Femur (tissue), 1 donor: ENCODE results near the gene LCN15.
"Not testable (repeated sequence)": the region's sequence is repeated elsewhere in the genome, so short reads cannot be mapped to it uniquely, and the experiment has no call there.

ENCODE experiments used
- DNase-seq: peaks from one replicate; pipeline ENCODE4 v3.0.0-alpha.2; 2017

The LCN15 gene, protein sequence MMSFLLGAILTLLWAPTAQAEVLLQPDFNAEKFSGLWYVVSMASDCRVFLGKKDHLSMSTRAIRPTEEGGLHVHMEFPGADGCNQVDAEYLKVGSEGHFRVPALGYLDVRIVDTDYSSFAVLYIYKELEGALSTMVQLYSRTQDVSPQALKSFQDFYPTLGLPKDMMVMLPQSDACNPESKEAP

GRCh38 chr9:136764301-136764891, at the start of gene LCN15:
LCN15 (minus strand) TSS chr9:136764518; CDS start chr9:136764488, 30 bp downstream.
- DNase-seq: no peak

DNA sequence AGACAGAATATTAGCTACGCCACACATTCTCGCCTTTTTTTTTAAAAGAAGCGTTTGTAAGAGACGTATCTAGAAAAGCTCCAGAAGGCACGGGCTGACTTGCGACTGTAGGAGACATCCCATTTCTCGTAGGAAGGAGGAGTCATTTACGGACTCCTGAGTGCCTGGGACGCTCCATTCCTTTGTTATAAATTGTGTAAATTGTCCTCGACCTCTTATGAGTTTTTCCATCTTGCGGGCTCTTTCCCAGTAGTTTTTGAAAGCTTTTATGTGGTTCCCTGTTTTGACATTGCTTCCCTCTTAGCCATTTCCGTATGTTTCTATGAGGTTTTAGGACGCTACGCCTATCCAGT, 44.5 kb upstream of the LCN15 start:
- no peak for DNase-seq

- DNase-seq: peak; percentile 45
These were observed 43.9 kb upstream of the LCN15 start for GRCh38 chr9:136808075-136808805.

- DNase-seq: peak; percentile 86
These were observed 43.2 kb upstream of the LCN15 start, which contains the start of gene RABL6 for GRCh38 chr9:136807281-136808074. RABL6 (plus strand) TSS chr9:136807948; CDS start chr9:136808197, 249 bp downstream.

DNA sequence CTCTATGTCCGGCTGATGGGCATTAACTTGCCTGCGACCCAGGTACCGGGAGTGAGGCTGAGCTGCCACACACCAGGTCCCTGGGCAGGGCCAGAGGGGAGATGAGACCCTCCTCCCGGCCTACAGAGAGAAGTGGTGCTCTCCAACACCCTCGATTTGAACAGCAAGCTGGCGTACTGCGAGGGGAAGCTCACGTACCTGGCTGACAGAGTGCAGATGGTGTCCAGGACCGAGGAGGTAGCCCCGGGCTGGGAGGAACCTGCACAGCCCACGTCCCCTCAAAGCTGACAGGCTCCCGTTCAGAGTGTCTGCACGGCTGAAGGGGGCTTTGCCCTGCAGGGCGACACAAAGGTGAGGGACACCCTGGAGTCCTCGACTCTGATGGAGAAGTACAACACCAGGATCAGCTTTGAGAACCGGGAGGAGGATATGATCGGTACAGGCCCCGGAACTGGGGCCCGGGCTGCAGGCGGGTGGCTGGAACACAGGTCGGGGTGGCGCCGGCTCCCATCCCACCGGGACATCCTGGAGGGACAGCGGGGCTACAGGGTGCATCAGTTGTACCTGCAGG, 42.4 kb upstream of the LCN15 start:
- DNase-seq: no peak

DNA sequence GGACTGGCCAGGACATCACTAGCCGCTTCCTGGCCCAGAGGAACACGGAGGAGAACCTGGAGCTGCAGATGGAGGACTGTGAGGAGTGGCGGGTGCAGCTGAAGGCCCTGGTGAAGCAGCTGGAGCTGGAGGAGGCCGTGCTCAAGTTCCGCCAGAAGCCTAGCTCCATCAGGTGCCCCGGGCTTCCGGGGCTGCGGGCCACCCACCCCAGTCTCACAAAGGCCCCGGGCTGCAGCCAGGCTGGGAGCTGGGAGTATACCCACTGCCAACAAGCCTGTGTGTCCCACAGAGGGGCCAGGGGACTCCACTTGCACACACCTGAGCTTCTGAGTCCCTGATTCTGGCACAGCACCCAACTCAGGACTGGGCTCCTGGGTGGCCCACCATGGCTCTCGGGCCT, 41.7 kb upstream of the LCN15 start:
- DNase-seq: no peak

DNA sequence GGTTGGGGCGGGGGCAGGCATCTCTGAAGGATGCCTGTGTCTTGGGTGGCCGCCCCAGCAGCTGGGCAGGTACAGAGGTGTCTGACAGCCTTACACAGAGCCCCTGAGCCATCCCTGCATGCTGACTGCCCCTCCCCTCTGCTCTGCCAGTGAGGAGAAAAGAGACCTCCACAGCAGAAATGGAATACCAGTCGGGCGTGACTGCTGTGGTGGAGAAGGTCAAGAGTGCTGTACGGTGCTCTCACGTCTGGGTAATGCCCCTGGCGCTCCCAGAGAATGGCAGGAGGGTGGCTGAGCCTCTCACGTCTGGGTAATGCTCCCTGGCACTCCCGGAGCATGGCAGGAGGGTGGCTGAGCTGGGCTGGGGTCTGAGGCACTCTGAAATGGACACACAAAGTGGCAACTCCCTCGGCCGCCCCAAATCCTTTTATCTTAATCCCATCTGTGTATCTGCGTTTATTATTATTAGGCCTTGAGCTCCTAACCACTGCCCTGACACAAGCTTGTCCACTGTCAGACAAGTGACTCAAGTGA, 41.0 kb upstream of the LCN15 start:
- DNase-seq: no peak

- DNase-seq: no peak
These were observed 40.3 kb upstream of the LCN15 start for GRCh38 chr9:136804509-136805206.

- no peak for DNase-seq
These were observed 39.5 kb upstream of the LCN15 start for GRCh38 chr9:136803551-136804508.

- not testable (repeated sequence) for DNase-seq
These were observed 38.8 kb upstream of the LCN15 start for GRCh38 chr9:136803009-136803550.

- DNase-seq: no peak
These were observed 38.0 kb upstream of the LCN15 start for GRCh38 chr9:136802321-136802720.

DNA sequence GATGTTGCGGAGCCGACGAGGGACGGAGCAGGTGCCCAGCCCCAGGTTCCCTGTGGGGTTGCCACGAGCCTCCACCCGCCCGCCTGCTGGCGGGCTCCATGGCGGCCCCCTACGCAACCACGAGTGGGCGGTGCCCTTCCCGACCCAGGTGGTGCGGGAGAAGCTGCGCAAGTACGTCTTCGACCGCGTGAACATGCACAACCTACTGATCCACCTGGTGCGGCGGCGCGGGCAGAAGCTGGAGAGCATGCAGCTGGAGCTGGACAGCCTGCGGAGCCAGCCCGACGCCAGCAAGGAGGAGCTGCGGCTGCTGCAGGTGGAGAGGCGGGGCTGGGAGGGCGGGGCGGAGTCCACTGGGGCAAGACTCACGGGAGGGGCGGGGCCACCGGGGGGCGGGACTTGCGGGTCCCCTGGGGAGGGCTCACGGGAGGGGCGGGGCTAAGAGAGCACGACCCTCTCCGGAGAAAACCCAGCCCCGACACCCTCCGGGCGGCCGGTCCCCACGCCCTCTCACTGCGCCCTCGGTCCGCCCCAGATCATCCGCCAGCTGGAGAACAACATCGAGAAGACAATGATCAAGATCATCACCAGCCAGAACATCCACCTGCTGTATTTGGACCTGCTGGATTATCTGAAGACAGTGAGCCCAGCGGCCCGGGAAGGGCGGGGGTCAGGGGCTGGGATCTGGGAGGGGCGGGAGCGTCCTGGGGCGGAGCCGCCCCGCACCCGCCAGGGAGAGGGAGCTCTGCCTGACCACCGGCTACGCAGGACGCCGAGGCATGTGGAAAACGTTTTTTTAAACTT, 35.7 kb upstream of the LCN15 start:
- DNase-seq: peak; percentile 79

- no peak for DNase-seq
These were observed 34.9 kb upstream of the LCN15 start for GRCh38 chr9:136799079-136799853.

GRCh38 chr9:136798708-136799078, 34.4 kb upstream of the LCN15 start:
- DNase-seq: no peak

DNA sequence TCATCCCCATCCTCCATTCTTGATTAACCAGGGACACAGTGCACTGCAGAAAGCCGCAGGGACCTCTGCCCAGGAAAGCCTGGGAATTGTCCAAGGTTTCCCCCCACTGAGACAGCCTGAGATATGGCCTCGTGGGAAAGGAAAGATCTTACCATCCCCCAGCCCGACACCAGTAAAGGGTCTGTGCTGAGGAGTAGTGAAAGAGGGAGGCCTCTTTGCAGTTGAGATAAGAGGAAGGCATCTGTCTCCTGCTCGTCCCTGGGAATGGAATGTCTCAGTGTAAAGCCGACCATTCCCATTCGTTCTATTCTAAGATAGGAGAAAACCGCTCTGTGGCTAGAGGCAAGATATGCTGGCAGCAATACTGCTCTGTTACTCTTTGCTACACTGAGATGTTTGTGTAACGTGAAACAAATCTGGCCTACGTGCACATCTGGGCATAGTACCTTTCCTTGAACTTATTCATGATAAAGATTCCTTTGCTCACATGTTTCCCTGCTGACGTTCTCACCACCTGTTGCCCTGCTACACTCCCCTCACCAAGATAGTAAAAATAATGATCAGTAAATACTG, 32.5 kb upstream of the LCN15 start:
- DNase-seq: not testable (repeated sequence)

GRCh38 chr9:136796238-136796774, 32.0 kb upstream of the LCN15 start, which contains the start of gene CCDC183:
CCDC183 (plus strand) TSS chr9:136796338; CDS start chr9:136796398, 60 bp downstream.
- no peak for DNase-seq

- DNase-seq: no peak
These were observed 30.7 kb upstream of the LCN15 start for GRCh38 chr9:136795000-136795348.
